A549 (cell line): ENCODE results near the gene TMEM259.

Source experiments
- CTCF ChIP-seq: fragments of >200 bp; sonication (Bioruptor Twin); formaldehyde crosslinking; IDR thresholded peaks from 3 replicates; pipeline ENCODE4 v1.5.1; 2016
- HDAC2 ChIP-seq: fragments of 200-600 bp; sonication (generic); IDR thresholded peaks from 2 replicates; pipeline ENCODE4 v1.6.1; 2016
- HEYL ChIP-seq: fragments of 250-450 bp; sonication (Bioruptor Pico); IDR thresholded peaks from 2 replicates; pipeline ENCODE4 v1.8.0; 2021; ENCODE audit warnings: mild to moderate bottlenecking, moderate library complexity
- MAFK ChIP-seq: fragments of 450-650 bp; IDR thresholded peaks from 2 replicates; pipeline ENCODE4 v1.6.1; 2014; ENCODE audit not compliant: partially characterized antibody
- POLR2A ChIP-seq: IDR thresholded peaks from 2 replicates; pipeline ENCODE4 v1.6.1; 2012; ENCODE audit warnings: mild to moderate bottlenecking, low read length
- POLR2AphosphoS2 ChIP-seq: conservative IDR thresholded peaks from 2 replicates; pipeline ENCODE4 v1.6.1; 2012; ENCODE audit warnings: low read length, improper control_type of control experiment, inconsistent platforms
- RAD21 ChIP-seq, 2 experiments: fragments of >200 bp in 1 of 2; sonication (Bioruptor Twin) in 1 of 2; formaldehyde crosslinking in 1 of 2; IDR thresholded peaks in 1 of 2; conservative IDR thresholded peaks in 1 of 2; 2 replicates in 1 of 2; 3 replicates in 1 of 2; pipeline ENCODE4 v1.6.1; 2012 to 2018; ENCODE audit warnings: inconsistent platforms in 1 of 2
- RFX5 ChIP-seq: fragments of 450-650 bp; IDR thresholded peaks from 2 replicates; pipeline ENCODE4 v1.7.1; 2014; ENCODE audit warnings: antibody characterized with exemption, mild to moderate bottlenecking, moderate library complexity
- RNF2 ChIP-seq: fragments of 200-600 bp; sonication (generic); IDR thresholded peaks from 2 replicates; pipeline ENCODE4 v1.6.1; 2016; ENCODE audit warnings: low read depth, mild to moderate bottlenecking, antibody characterized with exemption, moderate library complexity, borderline replicate concordance

- TF ChIP-seq CTCF (peak; percentile 90), RFX5 (no peak), POLR2A (no peak), RNF2 (no peak), RAD21 (conservative IDR thresholded peaks at IDR 0.05 in 1 of 2, IDR thresholded peaks at IDR 0.05 in 1 of 2) (peak; percentile 80 to 98), MAFK (no peak), POLR2AphosphoS2 (no peak), HEYL (CRISPR knock-in tag) (no peak), HDAC2 (no peak)
Measured at GRCh38 chr19:982567-983170, 38.3 kb downstream of the TMEM259 start.
